GM19455 (cell line): ENCODE results near the gene FOXD2.

Experiments
- ATAC-seq: cut with Tn5 transposase; IDR thresholded peaks from one replicate; pipeline ENCODE4 v1.9.1; 2021; ENCODE audit not compliant: unreplicated experiment

The FOXD2 gene

GRCh38 chr1:47416319-47417169, 21.3 kb upstream of the FOXD2 start:
- no peak for ATAC-seq

GRCh38 chr1:47417170-47418044, 20.4 kb upstream of the FOXD2 start:
- no peak for ATAC-seq

DNA sequence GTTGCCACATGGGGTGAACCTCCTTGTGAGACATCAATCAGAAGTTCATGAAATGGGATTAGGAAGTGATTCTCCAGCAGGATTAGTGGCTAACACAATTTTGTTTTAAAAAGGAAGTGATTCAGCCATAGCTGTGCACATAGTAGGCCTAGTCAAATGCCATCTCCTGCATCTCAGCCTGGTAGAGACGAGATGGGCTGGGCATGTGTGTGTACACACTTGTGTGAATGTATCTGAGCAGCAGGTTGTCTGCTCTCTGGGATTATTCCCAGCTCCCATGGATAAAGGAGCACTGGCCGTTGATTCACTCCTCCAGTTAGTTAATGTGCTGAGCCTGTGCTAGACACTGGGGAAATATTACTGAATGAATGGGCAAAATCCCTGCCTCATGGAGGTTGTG, 19.7 kb upstream of the FOXD2 start:
- ATAC-seq: no peak

DNA sequence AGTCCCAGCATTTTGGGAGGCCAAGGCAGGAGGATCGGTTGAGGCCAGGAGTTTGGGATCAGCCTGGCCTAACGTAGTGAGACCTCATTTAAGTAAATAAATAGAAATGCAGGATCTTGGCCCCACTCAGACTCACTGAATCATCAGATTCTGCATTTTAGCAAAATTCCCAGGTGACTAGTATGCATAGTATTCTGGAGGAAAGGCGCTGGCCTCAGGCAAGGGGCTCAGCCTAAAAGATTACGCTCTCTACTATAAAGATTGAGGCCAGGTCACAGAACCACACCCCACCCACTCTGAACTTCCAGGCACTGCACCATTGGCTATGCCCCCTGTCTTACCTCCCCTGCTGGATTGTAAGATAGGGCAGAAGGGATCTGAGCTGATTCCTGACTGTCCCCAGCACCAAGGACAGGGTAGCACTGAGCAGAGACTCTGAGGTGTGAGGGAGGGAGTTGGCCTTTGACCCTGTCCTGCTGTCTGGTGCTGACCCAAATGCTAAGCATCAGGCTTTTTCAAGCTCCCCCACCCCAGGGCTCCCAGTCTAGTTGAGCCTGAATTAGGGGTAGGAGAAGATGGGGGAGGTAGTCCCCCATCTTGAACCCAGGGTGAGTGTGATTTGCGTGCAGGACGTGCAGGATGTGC, 19.0 kb upstream of the FOXD2 start:
- ATAC-seq: no peak

DNA sequence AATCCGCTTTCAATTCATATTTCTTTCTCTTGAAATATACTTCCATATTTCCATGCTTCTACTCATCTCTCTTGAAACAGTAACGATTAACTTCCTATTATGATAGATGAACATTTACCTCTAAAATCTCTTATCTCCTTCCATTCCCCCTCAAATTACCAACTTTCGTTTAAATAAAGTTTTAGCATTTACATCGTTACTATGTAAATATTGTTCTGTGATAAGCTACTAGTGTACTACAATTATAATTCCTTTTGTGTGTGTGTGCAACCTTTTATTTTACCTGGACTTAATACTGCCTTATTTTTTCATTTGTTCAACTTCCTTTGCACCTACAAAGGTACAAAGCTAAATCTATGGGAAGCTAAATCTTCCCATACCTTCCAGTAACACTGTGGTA, 17.3 kb upstream of the FOXD2 start:
- ATAC-seq: no peak

DNA sequence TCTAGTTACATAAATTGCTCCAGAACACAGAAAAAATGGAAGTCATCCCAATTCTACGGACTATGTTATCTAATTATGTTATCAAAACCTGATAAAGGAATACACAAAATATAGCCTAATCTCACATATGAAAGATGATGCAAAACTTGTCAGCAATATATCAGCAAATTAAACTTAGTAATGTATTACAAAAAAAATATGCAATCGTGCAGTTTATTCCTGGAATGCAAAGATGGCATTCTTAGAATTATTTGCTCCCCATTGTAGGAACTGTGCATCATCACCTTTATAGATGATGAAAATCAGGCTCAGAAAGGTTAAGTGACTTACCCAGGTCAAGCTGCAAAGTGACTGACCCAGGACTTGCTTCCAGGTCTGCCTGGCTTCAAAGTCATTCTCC, 14.0 kb upstream of the FOXD2 start:
- no peak for ATAC-seq

DNA sequence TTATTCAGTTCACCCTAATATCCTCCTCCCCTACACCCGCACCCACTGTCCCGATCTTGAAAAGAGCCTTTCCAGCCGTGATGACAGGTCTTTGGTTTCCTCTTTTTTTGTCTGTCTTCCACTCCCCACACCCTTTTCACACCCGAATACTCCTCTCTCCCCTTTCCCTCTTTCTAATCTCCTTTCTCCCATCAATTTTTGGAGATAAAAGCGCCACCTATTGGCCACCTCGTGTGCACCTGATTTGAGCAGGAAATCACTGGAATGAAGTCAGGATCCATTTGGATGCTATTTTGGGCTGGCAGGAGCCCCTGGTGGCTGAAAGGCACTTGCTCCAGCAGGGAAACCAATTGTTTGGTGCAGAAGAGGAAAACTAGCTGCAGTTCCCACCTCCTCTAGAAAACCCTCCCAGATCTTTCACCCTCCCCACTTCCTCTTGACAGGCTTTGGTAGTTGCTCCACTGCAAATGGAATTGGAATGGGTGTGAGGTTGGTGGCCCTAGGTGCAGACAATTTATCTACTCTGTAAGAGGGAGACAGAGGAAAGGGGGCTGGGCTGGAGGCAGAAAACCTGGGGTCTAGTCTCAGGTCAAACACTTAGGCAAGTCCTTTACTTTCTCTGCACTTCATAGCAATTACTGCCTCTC, 13.4 kb upstream of the FOXD2 start:
- ATAC-seq: no peak

DNA sequence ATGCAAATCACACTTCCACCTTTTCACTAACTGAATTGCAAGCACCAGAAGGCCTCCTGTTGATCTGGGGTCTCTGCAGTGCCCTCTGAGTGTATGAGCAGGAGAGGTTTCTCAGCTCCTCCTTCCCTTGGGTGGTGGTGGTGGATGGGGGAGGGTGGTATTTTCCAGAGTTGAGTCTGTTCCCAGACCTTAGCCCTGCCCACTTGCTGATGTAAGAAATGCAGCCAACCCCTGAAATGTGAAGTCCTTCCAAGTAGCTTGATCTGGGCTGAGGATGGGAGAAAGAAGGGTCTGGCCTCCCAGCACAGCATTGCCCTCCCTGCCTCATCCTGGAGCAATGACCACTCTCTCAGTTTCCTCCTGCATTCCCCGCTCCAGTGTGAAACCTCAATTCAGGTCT, 6.3 kb upstream of the FOXD2 start:
- ATAC-seq: no peak

- no peak for ATAC-seq
Measured at GRCh38 chr1:47432071-47433036, 5.5 kb upstream of the FOXD2 start.

DNA sequence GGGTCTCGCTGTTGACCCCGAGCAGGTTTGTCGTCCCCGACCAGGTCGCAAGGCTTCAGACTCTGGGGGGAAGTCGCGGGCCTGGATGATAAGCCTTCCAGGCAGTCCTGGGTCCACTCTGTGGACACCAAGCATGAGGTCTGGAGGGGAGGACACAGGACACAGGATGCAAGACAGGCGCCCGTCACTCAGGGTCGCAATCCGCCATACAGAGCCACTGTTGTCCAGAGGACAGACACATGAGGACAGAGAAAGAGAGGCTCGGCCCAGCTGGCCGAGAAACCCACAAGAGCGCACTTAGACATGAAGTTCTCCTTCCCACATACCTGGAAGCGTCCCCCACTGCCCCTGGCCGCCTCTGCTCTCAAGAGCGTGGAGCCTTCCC, 4.8 kb upstream of the FOXD2 start:
- ATAC-seq: no peak

GRCh38 chr1:47433477-47434050, 4.3 kb upstream of the FOXD2 start:
- no peak for ATAC-seq

- no peak for ATAC-seq
Measured at GRCh38 chr1:47434051-47434842, 3.6 kb upstream of the FOXD2 start.

DNA sequence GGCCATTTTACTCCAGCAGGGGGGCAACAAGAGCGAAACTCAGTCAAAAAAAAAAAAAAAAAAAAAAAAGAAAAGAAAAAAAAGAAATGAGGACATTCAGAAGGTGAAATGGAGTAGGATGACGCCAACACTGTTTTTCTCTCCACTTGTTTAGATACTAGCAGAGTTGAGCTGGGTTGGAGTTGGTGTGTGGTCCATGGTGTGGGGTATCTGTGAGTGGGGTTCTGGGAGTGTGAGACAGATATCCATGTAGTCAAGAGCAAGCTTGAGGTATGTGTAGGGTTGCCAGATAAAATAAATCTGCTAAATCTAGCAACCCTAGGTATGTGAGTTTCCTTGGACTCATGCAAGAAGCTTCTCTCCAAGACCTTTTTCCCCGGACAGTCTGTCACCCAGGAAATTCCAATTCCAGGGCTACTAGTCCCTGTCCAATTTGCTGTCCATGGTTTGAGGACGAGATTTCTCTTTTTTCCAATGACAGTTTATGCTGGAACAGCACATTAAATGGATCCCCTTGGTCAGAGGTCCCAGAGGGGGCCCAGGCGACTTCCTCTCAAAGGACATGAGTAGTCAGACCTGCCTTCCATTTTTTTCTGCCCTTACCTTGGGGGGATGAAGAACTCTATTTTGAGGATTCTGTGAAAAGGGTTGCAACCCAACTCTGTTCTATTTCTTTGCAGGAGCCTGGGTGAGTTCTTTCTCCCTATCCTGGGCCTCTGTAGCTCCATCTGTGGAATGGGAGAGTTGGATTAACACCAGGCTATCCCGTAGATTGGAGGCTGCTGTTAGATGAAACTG, 2.1 kb upstream of the FOXD2 start:
- no peak for ATAC-seq

GRCh38 chr1:47436304-47436978, 1.4 kb upstream of the FOXD2 start:
- peak; percentile 47 for ATAC-seq

- ATAC-seq: peak; percentile 29
Measured at GRCh38 chr1:47436979-47437446, 831 bp upstream of the FOXD2 start.

- ATAC-seq: peak; percentile 0
Measured at GRCh38 chr1:47438165-47439016, 547 bp downstream of the FOXD2 start.
